ENCODE measurements around the gene ATP2C2.
"Not testable (repeated sequence)": the region's sequence is repeated elsewhere in the genome, so short reads cannot be mapped to it uniquely, and the experiment has no call there.

- TF ChIP-seq POLR2AphosphoS5 (IDR thresholded peaks at IDR 0.05; ENCODE audit: low read depth, low read length); YY1 (IDR thresholded peaks at IDR 0.05; ENCODE audit: extremely low read depth, insufficient replicate concordance, low read depth, low read length); SIN3A (IDR thresholded peaks at IDR 0.05; ENCODE audit: low read depth); CTCF (IDR thresholded peaks at IDR 0.05 in 2 of 3, conservative IDR thresholded peaks at IDR 0.05 in 1 of 3; ENCODE audit: borderline replicate concordance in 1 of 3, insufficient read depth in 1 of 3, low read depth in 2 of 3, low read length in 2 of 3); SRF (IDR thresholded peaks at IDR 0.05; ENCODE audit: low read depth); POLR2A (IDR thresholded peaks at IDR 0.05; ENCODE audit: borderline replicate concordance, extremely low read depth, insufficient read depth, insufficient read length); REST (IDR thresholded peaks at IDR 0.05; ENCODE audit: low read depth); ZFX (IDR thresholded peaks at IDR 0.05); RAD21 (IDR thresholded peaks at IDR 0.05; ENCODE audit: low read depth); FOSL1 (IDR thresholded peaks at IDR 0.05; ENCODE audit: low read depth); ZBTB33 (IDR thresholded peaks at IDR 0.05; ENCODE audit: extremely low read depth, insufficient replicate concordance, low read length): not testable (repeated sequence)
Measured at GRCh38 chr16:84343800-84344199, 24.5 kb upstream of the ATP2C2 start.

All from HCT116 (cell line).